CD4-positive, alpha-beta T cell treated with Interleukin-4 for 1 hour (primary cell): Measurements from ENCODE around the gene PIGL.
A peak's percentile ranks its signal among the peaks of the same experiment; 100 is the strongest.

Experiments
- DNase-seq, 2 donors: peaks; one replicate each; pipeline ENCODE4 v3.0.0-alpha.2; 2020 to 2022

PIGL gene

GRCh38 chr17:16354585-16354984, 137.6 kb downstream of the PIGL start:
- DNase-seq = no peak

GRCh38 chr17:16358394-16358793, 141.4 kb downstream of the PIGL start:
- DNase-seq = no peak

- no peak for DNase-seq
Measured at GRCh38 chr17:16361874-16362273, 144.9 kb downstream of the PIGL start.

- DNase-seq = peak; percentile 76 to 79
Measured at GRCh38 chr17:16363749-16364536, 146.9 kb downstream of the PIGL start.

- no peak for DNase-seq
Measured at GRCh38 chr17:16364625-16365024, 147.6 kb downstream of the PIGL start.

GRCh38 chr17:16371742-16372141, 154.7 kb downstream of the PIGL start:
- no peak for DNase-seq

- DNase-seq = no peak
Measured at GRCh38 chr17:16374146-16374938, 157.3 kb downstream of the PIGL start.
